Pons (tissue), 1 donor: Measurements from ENCODE around the gene CEBPA.

Source experiments
- DNase-seq: peaks from one replicate; pipeline ENCODE4 v3.0.0-alpha.2; 2016; ENCODE audit warnings: low spot score

Gene CEBPA

GRCh38 chr19:33286899-33287298, 15.4 kb downstream of the CEBPA start:
- DNase-seq: no peak

- DNase-seq: no peak
Measured at GRCh38 chr19:33285441-33285927, 16.9 kb downstream of the CEBPA start.

GRCh38 chr19:33284756-33285155, 17.6 kb downstream of the CEBPA start:
- no peak for DNase-seq

DNA sequence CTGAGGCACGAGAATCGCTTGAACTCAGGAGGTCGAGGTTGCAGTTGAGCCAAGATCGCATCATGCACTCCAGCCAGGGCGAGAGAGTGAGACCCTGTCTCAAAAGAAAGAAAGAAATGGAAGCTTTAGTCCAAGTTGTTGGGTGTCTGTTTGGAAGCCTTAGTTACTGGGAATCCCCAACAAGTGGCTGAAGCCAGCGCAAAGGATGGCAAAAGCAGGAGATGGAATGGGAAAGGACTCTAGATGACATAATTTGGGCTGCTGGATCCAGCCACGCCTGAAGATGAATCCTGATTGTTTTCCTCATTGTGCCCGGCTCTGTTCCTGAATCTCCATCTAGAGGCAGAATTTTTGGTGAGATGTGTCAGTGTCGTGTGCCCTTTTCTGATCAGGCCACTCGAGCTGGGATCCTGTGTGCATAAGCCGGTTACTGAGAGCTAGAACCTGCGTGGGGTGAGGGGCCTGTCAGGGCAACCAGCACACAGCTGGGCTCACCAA, 18.1 kb downstream of the CEBPA start:
- DNase-seq: no peak

DNA sequence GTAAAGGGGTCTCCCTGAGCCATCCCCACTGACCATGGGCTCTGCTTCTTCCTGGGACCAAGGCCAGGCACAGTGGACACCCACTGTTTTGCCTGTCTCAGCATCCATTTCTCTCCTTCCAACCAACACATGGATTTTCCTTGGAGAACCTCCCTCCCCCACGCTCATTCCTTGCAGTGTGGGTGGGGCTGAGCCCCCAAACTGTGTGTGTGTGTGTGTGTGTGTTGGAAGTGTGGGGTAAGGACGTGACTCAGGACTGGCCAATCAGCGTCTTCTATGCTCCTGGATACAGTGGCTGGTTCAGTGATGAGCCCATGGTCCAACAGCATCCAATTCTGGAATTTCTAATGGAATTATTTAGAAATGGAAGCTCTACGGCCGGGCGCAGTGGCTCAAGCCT, 18.7 kb downstream of the CEBPA start:
- no peak for DNase-seq

GRCh38 chr19:33282036-33282671, 20.2 kb downstream of the CEBPA start:
- DNase-seq: no peak

- no peak for DNase-seq
Measured at GRCh38 chr19:33281296-33281926, 20.9 kb downstream of the CEBPA start.

- peak; percentile 67 for DNase-seq
Measured at GRCh38 chr19:33280351-33280921, 21.9 kb downstream of the CEBPA start.

DNA sequence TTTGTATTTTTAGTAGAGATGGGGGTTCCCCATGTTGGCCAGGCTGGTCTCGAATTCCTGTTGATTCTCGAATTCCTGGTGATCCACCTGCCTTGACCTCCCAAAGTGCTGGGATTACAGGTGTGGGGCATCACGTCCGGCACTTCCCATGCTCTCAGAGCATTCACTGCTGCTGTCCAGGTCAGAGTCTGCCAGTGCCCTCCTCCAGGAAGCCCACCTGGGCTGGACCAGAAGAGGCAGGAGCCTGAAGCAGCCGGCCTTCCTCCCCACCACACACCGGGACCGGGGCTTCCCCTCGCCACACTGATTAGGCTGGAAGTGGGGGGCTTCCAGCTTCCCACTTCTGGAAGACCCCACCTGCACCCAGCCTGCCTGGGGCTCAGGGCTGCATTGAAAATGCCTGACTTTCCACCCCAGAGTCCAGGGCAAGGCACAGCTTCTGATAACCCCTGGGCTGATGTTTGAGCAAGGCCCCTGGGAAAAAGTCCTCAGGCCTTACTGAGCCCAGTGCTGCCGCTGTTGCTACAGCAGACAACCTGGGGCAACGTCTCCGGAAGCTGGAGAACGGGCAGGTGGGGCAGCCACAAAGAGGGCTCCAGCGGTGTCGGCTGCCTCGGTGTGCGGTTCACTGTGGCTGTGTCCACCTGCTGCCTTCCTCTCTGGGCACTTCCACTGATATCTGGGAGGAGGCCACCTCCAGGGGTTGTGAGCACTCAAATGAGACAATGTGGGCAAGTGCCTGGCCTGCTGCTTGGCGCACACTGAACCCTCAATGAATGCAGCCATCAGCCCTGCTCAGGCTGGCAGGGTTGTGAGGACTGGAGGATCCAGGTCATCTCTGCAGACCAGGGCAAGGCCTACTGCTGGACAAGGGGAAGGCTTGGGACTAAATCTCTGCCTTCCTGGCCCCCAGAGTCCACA, 22.6 kb downstream of the CEBPA start:
- DNase-seq: no peak

DNA sequence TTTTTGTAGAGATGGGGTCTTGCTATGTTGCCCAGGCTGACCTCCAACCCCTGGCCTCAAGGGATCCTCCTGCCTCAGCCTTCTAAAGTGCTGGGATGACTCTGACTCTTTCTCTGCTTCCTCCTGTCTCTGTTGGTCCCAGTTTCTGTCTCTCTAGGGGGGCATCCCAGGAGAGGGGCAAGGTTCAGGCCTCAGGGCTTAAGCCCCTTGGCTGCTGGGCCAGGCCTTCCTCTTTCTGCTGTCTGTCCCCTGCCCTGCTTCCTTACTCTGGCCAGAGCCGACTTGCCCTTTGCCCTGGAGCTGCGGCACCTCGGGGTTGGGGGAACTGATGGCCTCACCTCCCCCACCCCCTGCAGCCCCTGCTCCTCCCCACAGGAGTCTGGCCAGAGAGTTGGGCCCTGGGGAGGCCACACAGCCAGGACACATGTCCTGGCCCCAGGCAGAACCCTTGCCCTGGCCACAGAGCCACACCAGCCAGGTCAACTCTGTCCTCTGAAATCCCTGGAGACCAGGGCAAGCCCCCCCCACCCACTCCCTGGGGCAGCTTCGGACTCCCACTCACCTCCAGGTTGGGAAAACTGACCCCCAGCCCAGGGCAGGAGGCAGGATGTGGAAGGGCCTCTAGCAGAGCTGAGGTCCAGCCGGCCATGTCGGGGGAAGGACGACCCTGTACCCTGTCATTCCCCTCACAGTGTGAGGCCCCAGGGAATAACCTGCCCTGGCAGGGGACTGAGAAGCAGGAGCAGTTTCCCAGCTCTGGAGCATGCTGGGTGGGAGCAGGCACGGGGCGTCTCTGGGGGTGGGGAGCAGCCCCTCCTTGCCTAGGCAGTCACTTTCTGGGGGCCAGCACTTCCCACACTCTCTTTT, 23.7 kb downstream of the CEBPA start:
- no peak for DNase-seq

DNA sequence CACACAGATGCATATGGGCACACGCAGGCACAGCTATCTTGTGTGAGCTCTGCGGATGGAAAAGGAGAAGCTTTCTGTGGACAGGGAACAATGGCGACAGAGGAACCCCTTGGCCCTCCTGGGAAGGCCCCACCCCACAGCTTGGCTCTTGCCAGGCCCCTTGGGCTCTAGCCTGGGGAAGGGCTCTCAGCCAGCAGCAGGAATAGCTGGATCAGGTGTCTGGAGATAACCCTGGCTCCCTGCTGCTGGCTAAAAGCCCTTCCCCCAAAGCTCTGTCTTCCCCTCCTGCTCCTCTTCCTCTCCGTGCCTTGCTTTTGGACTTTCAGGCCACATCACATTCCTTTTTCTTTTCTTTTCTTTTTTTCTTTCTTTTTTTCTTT, 24.3 kb downstream of the CEBPA start:
- no peak for DNase-seq

- DNase-seq: no peak
Measured at GRCh38 chr19:33277434-33277833, 24.9 kb downstream of the CEBPA start.

DNA sequence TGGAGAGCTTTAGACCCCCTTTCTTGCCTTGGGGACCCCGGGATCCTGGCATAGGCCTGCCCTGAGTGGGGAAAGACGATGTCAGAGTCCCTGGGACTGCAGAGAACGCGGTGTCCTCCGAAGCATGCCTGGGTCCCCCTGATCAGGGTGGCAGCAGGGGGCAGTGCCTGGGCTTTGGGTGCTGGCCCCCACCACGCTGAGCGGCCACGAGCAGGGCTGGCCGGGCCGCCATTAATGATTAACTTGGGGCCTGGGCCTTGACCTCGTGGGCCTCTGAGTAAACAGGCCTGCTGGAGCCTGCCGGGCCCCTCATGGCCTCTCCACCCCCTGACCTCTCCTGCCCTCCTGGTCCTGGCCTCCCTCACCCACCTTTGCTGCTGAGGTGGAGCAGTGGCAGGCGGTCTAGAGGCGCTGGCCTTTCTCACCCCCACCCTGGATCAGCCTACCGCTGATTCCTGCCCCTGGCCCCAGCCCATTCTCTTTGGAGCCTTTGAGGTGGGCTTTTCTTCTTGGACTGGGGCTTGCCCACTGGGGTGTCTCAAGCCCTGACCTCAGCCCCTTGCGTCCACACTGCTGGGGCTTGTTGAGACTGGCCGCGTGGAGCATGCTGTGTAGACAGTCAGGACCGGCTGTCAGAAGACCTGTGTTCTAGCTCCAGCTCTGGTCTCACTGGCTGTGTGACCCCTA, 26.3 kb downstream of the CEBPA start:
- no peak for DNase-seq

- DNase-seq: no peak
Measured at GRCh38 chr19:33275559-33275932, 26.8 kb downstream of the CEBPA start.

- no peak for DNase-seq
Measured at GRCh38 chr19:33274663-33275558, 27.4 kb downstream of the CEBPA start.

GRCh38 chr19:33273881-33274662, 28.3 kb downstream of the CEBPA start:
- no peak for DNase-seq

GRCh38 chr19:33273065-33273736, 29.1 kb downstream of the CEBPA start:
- DNase-seq: no peak
